Thyroid gland (tissue), 4 donors: ENCODE measurements around the gene C6orf47. TPM values are rescaled to one million over a fixed set of nuclear protein-coding genes. Genes with fewer than 3 reads are reported as not detected.

Experiments
- DNase-seq, 2 donors: peaks; one replicate each; pipeline ENCODE4 v3.0.0-alpha.2; 2019
- H3K27ac ChIP-seq, 3 donors: fragments of 200-600 bp; sonication (generic); 1 replicate in 2 of 3; 2 replicates in 1 of 3; pipeline ENCODE4 v1.5.1; 2016 to 2019; ENCODE audit warnings: mild to moderate bottlenecking in 1 of 3, moderate library complexity in 1 of 3
- H3K27me3 ChIP-seq: fragments of 200-600 bp; sonication (generic); one replicate; pipeline ENCODE4 v1.5.1; 2019
- H3K36me3 ChIP-seq, 2 donors: fragments of 200-600 bp; sonication (generic); one replicate each; pipeline ENCODE4 v1.5.1; 2016 to 2019
- H3K4me1 ChIP-seq, 2 donors: fragments of 200-600 bp; sonication (generic); one replicate each; pipeline ENCODE4 v1.5.1; 2017 to 2019
- H3K4me3 ChIP-seq, 3 donors: fragments of 200-600 bp; sonication (generic); replicated peaks in 1 of 3; 1 replicate in 2 of 3; 2 replicates in 1 of 3; pipeline ENCODE4 v1.5.1; 2016; ENCODE audit warnings: mild to moderate bottlenecking in 1 of 3
- H3K9me3 ChIP-seq: fragments of 200-600 bp; sonication (generic); one replicate; pipeline ENCODE4 v1.5.1; 2017
- POLR2A ChIP-seq, 2 donors: fragments of 450-650 bp; IDR thresholded peaks; one replicate each; pipeline ENCODE4 v1.6.1; 2017; ENCODE audit warnings: antibody characterized with exemption in 2 of 2, mild to moderate bottlenecking in 2 of 2, moderate library complexity in 1 of 2
- WGBS, 2 donors: methylation state at CpG; one replicate each; pipeline ENCODE4 v1.1.5; 2017; 5-methylcytosine and 5-hydroxymethylcytosine counted together
- intact Hi-C: fragments of 100-400 bp; cut with DNase I; formaldehyde crosslinking; loops from one replicate; pipeline ENCODE4 v1.15.1; 2023
- total RNA-seq, 4 donors: library from RNA; depleted of rRNA; stranded (reverse); fragments of >200 nt; gene quantifications; one replicate each; pipeline ENCODE4 v1.2.3, GENCODE V29; 2016
- TF ChIP-seq, protein P1 (sequence below), 6 experiments: fragments of 200-600 bp in 3 of 6; fragments of 450-650 bp in 3 of 6; sonication (generic) in 3 of 6; IDR thresholded peaks; one replicate each; pipeline ENCODE4 v1.5.1; 2016 to 2019; ENCODE audit warnings: antibody characterized with exemption in 6 of 6, mild to moderate bottlenecking in 2 of 6, inconsistent platforms in 1 of 6, moderate library complexity in 1 of 6

C6orf47 gene
- total RNA-seq, 4 donors from 2014 or later = 23.6 to 32.3 (median 28.7) TPM

DNA sequence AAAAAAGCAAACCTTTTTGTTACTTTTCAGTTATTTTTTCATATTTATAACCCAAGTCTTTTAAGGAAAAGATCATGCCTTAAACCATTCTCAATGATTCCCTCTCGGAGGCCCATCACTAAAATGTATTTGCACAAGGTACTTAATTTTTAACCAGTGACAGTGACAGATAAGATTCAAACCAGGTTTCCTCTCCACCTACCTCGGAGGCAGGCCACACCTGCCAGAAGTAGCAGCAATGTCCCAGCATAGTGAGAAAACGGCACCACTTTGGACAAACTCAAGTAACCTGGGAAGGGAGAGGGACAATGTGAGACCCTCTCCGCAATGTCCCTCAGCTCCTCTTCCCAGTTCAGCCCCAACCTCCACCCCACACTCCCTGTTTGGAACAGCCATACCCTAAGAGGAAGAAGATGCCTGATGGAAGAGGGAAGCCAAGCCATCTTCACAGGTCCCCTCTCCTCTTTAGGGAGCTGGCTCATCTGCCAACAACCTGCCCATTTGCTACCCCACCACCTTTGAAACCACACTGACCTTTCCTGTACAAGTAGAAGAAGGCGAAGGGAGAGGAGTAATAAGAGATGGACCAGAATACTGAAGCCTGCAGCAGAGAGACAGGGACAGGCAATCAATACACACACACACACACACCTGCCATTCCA, 40.3 kb upstream of the C6orf47 start:
- no peak overlapping the region for H3K4me3 ChIP-seq
- WGBS, 2 donors = 92 to 94% methylated on average over 5 of the region's 5 CpGs

DNA sequence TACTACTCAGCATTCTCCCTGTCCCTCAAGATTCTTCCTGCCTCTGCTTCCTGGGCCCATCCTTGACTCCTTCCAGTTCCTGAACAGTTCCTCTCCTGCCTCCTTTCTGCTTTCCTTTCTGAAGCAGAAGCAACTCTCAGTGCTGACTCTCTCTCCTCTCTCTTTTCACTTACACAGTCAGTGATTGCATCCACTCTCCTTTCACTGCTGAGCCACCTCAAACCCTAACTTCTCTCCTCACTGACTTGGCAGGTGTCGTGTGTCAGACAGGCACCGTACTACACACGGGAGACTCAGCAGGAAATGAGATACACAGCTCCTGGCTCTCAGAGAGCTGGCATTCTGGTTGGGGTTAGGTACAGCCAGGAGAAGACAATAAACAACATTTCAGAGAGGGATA, 37.0 kb upstream of the C6orf47 start:
- no peak overlapping the region for H3K4me3 ChIP-seq
- no peaks in the 10 kb centered on the region for H3K9me3 ChIP-seq
- no peak for DNase-seq
- intact Hi-C loops = no loop called here
- no peak overlapping the region for H3K27ac ChIP-seq
- H3K27me3 ChIP-seq = no peaks in the 10 kb centered on the region
- WGBS, 2 donors = 50 to 63% methylated on average over 3 of the region's 3 CpGs
- H3K4me1 ChIP-seq = peaks cover 16 to 20% of the 10 kb centered on the region in 2 donors
- no peak for TF ChIP-seq POLR2A (IDR thresholded peaks at IDR 0.05)
- H3K36me3 ChIP-seq = peaks cover 21 to 34% of the 10 kb centered on the region in 2 donors

More for the DNA sequence above, 40.3 kb upstream of the C6orf47 start:
- Histone ChIP-seq H3K9me3 (no peaks in the 10 kb centered on the region), H3K27me3 (no peaks in the 10 kb centered on the region), H3K36me3 (peaks cover 6% of the 10 kb centered on the region in 2 donors), H3K4me1 (peaks cover 20 to 21% of the 10 kb centered on the region in 2 donors), H3K27ac (no peak overlapping the region)
- intact Hi-C loops = loop anchor here (5.0 kb wide), 1 partner anchor 36 kb away; the partner anchor contains the start of gene CLIC1
- TF ChIP-seq, protein P1, sequence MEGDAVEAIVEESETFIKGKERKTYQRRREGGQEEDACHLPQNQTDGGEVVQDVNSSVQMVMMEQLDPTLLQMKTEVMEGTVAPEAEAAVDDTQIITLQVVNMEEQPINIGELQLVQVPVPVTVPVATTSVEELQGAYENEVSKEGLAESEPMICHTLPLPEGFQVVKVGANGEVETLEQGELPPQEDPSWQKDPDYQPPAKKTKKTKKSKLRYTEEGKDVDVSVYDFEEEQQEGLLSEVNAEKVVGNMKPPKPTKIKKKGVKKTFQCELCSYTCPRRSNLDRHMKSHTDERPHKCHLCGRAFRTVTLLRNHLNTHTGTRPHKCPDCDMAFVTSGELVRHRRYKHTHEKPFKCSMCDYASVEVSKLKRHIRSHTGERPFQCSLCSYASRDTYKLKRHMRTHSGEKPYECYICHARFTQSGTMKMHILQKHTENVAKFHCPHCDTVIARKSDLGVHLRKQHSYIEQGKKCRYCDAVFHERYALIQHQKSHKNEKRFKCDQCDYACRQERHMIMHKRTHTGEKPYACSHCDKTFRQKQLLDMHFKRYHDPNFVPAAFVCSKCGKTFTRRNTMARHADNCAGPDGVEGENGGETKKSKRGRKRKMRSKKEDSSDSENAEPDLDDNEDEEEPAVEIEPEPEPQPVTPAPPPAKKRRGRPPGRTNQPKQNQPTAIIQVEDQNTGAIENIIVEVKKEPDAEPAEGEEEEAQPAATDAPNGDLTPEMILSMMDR (IDR thresholded peaks at IDR 0.05) = no peak
- no peak for TF ChIP-seq POLR2A (IDR thresholded peaks at IDR 0.05)
- no peak for DNase-seq

DNA sequence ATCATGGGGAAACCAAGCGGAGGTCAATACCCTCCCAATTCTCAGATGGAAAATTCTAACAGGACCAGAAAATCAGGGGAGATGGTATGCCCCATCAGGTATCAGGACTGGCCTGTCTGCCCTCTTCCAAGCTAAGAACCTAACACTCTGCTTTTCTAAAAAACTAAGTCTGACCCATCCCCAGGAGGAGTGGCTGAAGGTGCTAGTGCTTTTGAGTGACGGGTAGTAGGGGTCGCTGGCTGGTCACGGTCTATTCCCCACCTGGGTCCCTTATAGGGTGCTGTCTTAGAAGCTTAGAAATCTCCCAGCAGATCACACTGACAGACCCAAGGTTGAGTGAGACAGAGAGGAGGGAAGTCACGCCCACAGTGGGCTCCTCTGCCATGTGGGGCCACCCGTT, 33.0 kb upstream of the C6orf47 start:
- no peaks in the 10 kb centered on the region for H3K4me1 ChIP-seq
- no peaks in the 10 kb centered on the region for H3K27me3 ChIP-seq
- H3K4me3 ChIP-seq = no peak overlapping the region
- TF ChIP-seq POLR2A (IDR thresholded peaks at IDR 0.05) = no peak
- TF ChIP-seq, protein P1 (IDR thresholded peaks at IDR 0.05) = no peak
- WGBS, 2 donors = 90 to 91% methylated on average over 6 of the region's 6 CpGs
- intact Hi-C loops = no loop called here
- H3K27ac ChIP-seq = no peak overlapping the region
- DNase-seq = no peak
- H3K9me3 ChIP-seq = no peaks in the 10 kb centered on the region
- H3K36me3 ChIP-seq = peaks cover 54 to 59% of the 10 kb centered on the region in 2 donors

DNA sequence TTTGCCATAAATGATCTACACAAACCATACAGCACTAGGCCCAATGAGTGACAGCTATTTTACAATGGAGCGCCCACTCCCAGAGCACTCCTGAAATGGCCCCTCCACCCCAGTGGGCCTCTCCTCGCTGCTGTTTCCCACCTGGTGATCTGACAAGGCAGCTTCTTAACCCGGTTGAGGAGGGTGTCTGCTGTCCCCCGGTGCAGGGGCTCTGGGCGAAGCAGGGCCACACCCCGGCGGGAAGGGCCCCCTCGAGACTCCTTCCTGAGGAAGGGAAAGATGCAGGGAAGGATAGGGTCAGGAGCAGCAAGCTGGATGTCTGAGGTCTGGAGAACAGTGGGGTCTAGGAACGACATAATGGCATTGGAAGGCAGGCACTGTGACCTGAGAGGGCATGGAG, 32.3 kb upstream of the C6orf47 start:
- TF ChIP-seq POLR2A (IDR thresholded peaks at IDR 0.05) = no peak
- TF ChIP-seq, protein P1 (IDR thresholded peaks at IDR 0.05) = no peak
- DNase-seq = no peak
- 89 to 96% methylated on average over 9 of the region's 9 CpGs for WGBS, 2 donors
- Histone ChIP-seq H3K27ac (no peak overlapping the region), H3K27me3 (no peaks in the 10 kb centered on the region), H3K4me3 (no peak overlapping the region), H3K4me1 (no peaks in the 10 kb centered on the region), H3K9me3 (no peaks in the 10 kb centered on the region), H3K36me3 (peaks cover 61 to 66% of the 10 kb centered on the region in 2 donors)
- intact Hi-C loops = no loop called here

DNA sequence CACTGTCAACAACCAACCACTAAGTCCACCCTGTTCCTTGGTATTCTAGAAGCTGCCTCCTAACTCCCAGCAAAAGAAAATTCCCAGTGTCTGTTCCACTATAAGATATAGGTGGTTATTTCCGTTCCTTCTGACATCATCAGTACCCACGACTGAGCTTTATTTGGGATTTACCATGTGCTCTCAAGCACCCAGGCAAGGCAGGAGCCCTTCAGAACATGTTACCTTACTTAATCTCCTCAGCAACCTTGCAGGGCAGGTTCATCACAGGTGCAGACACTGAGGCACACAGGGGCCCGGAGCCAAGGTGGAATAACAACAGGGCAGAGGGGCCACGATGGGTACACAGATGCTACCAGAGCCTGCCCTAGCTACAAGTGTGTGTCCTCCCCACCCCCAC, 31.8 kb upstream of the C6orf47 start:
- WGBS, 2 donors = 88 to 98% methylated on average over 4 of the region's 4 CpGs
- H3K36me3 ChIP-seq = peaks cover 66 to 71% of the 10 kb centered on the region in 2 donors

More for the DNA sequence above, 31.8 kb upstream of the C6orf47 start:
- Histone ChIP-seq H3K4me3 (no peak overlapping the region), H3K27me3 (no peaks in the 10 kb centered on the region), H3K4me1 (no peaks in the 10 kb centered on the region), H3K9me3 (no peaks in the 10 kb centered on the region), H3K27ac (no peak overlapping the region)
- TF ChIP-seq, protein P1 (IDR thresholded peaks at IDR 0.05) = no peak
- TF ChIP-seq POLR2A (IDR thresholded peaks at IDR 0.05) = no peak
- intact Hi-C loops = no loop called here
- no peak for DNase-seq
